A673 (cell line): Measurements from ENCODE around the gene C16orf74.

ENCODE experiments used
- EZH2 ChIP-seq: fragments of 200-600 bp; sonication (generic); IDR thresholded peaks from 2 replicates; pipeline ENCODE4 v1.6.1; 2017; ENCODE audit warnings: borderline replicate concordance, low read depth, mild to moderate bottlenecking, mixed read lengths, antibody characterized with exemption, low read length; ENCODE audit not compliant: poor library complexity, severe bottlenecking
- TF ChIP-seq, protein P1 (sequence below): fragments of 300-800, 200-600 bp; sonication (generic); conservative IDR thresholded peaks from 2 replicates; pipeline ENCODE4 v1.5.1; 2017; ENCODE audit warnings: low read depth, mild to moderate bottlenecking, antibody characterized with exemption, low read length, moderate library complexity, mixed read lengths

DNA sequence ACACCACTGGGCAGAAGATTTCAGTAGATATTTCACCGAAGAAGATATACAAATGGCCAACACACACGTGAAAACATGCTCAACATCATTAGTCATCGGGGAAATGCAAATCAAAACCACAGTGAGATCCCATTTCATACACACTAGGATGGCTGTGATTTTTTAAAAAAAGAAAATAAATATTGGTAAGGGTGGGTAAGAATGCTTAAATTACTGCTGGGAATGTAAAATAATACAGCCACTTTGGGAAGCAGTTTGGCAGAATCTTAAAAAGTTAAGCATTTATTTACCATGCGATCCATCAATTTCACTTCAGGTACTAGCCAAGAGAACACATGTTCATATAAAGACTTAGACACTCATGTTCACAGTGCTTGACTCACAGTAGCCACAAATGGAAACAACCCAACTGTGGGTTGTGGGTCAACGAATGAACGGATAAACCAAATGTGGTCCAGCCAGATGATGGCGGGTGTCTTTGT, 6.5 kb upstream of the C16orf74 start:
- TF ChIP-seq, protein P1, sequence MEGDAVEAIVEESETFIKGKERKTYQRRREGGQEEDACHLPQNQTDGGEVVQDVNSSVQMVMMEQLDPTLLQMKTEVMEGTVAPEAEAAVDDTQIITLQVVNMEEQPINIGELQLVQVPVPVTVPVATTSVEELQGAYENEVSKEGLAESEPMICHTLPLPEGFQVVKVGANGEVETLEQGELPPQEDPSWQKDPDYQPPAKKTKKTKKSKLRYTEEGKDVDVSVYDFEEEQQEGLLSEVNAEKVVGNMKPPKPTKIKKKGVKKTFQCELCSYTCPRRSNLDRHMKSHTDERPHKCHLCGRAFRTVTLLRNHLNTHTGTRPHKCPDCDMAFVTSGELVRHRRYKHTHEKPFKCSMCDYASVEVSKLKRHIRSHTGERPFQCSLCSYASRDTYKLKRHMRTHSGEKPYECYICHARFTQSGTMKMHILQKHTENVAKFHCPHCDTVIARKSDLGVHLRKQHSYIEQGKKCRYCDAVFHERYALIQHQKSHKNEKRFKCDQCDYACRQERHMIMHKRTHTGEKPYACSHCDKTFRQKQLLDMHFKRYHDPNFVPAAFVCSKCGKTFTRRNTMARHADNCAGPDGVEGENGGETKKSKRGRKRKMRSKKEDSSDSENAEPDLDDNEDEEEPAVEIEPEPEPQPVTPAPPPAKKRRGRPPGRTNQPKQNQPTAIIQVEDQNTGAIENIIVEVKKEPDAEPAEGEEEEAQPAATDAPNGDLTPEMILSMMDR, result no peak
- TF ChIP-seq EZH2, result no peak
